Daoy (cell line): ENCODE data around the gene GJB2. TPM values are rescaled to one million over a fixed set of nuclear protein-coding genes. Genes with fewer than 3 reads are reported as not detected.

ENCODE experiments used
- DNase-seq: peaks from one replicate; pipeline ENCODE4 v3.0.0-alpha.2; 2015; ENCODE audit warnings: low read depth
- total RNA-seq: library from RNA; depleted of rRNA; stranded (reverse); fragments of >200 nt; shearing (Covaris generic); gene quantifications from 2 replicates; pipeline ENCODE4 v1.2.3, GENCODE V29; 2014; rRNA removed

Gene GJB2
- 0.77 and 5.3 TPM in 2 replicates for total RNA-seq

DNA sequence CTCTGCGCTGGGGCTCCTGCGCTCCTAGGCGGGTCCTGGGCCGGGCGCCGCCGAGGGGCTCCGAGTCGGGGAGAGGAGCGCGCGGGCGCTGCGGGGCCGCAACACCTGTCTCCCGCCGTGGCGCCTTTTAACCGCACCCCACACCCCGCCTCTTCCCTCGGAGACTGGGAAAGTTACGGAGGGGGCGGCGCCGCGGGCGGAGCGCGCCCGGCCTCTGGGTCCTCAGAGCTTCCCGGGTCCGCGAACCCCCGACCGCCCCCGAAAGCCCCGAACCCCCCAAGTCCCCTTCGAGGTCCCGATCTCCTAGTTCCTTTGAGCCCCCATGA is at the start of gene GJB2:
GJB2 (minus strand) TSS at position 103 of the 326 bp plus-strand sequence. CDS start 3,357 bp downstream, outside the sequence.
- DNase-seq = peak; percentile 13

DNA sequence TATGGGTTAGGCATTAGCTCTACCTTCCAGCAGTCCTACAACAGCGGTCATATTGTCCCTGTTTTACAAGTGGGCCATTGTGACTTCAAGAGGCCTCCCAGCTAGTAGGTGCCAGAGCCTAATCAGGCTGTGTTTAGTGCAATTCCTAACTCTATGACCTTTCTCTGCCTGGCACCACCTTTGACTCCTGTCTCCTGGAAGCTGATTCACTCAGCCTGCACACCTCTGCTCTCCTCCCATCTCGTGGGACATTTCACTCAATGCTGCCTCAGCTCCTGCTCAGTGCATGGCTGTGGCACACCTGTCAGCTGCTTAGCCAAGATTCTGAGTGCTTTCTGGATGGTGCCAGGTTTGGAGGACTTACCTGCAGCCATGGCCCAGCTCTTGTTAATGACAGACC is 48.9 kb upstream of the GJB2 start:
- DNase-seq = no peak

GRCh38 chr13:20239748-20240147 is 47.0 kb upstream of the GJB2 start:
- no peak for DNase-seq

GRCh38 chr13:20232556-20233277 is 40.0 kb upstream of the GJB2 start:
- no peak for DNase-seq

GRCh38 chr13:20231839-20232555 is 39.3 kb upstream of the GJB2 start, which contains the start of gene GJB6:
Gene GJB6, minus strand, starts transcription at chr13:20232319. Its CDS starts 8,839 bp downstream, at chr13:20223480.
- no peak for DNase-seq

GRCh38 chr13:20230913-20231838 is 38.4 kb upstream of the GJB2 start:
- no peak for DNase-seq

GRCh38 chr13:20227730-20228129 is 35.0 kb upstream of the GJB2 start:
- no peak for DNase-seq

DNA sequence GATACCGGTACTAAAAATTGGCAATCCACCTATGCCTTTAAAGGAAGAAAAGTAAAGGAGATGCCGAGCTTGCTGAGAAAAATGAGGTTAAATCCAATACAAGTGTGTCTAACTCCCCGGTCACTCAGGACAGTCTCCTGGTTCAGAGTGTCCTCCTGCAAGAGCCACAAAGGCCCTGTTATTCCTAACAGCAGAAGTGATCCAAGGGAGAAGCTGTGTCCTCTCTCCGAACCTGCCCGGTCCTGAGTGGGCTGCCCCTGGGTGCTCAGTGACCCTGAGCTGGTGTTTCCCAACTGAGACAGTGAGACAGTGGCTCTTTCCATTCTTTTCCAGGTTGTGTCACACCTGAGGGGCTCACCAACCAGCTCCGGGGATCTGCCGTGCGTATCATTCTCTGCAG is 34.5 kb upstream of the GJB2 start:
- no peak for DNase-seq

- DNase-seq = no peak
These were observed 29.8 kb upstream of the GJB2 start for GRCh38 chr13:20222553-20222952.

DNA sequence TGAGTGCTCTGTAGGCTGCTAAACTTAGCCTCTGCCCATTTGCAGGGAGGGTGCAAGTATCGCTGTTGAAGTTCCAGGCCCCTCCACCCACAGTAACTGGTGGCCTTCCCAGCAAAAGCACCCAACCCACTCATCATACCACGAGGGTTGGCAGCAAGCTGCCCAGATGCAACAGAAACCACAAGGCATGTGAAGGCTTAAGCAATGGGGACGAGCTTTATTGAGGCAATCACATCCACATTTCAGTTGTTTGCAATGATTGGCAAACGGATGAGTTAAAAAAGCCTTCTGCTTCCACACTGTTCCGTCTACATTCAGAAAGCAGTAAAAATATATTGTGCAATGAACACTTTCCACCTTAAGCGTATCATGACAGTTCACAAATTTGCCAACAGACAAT is 29.0 kb upstream of the GJB2 start:
- DNase-seq = no peak

DNA sequence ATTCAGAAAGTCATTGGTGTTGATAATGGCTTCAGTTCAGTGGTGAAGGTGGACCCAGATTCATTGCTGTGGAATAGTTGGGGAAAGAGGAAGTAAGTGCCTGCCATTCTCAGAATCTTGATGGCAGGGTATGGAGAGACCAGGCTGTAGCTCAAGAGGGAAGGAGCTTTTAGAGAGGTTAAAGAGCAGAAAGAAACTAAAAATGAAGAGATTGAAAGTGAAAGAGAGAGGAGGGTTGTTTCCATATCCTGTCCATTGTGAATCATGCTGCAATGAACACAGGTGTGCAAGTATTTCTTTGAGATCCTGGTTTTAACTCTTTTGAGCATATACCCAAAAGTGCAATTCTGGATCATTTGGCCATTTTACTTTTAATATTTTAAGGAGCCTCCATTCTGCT is 26.8 kb upstream of the GJB2 start:
- DNase-seq = no peak

GRCh38 chr13:20217168-20217567 is 24.4 kb upstream of the GJB2 start:
- no peak for DNase-seq

GRCh38 chr13:20209948-20210347 is 17.2 kb upstream of the GJB2 start:
- DNase-seq = no peak

- no peak for DNase-seq
These were observed 14.0 kb upstream of the GJB2 start for GRCh38 chr13:20206698-20207235.

GRCh38 chr13:20206065-20206697 is 13.4 kb upstream of the GJB2 start:
- DNase-seq = no peak

DNA sequence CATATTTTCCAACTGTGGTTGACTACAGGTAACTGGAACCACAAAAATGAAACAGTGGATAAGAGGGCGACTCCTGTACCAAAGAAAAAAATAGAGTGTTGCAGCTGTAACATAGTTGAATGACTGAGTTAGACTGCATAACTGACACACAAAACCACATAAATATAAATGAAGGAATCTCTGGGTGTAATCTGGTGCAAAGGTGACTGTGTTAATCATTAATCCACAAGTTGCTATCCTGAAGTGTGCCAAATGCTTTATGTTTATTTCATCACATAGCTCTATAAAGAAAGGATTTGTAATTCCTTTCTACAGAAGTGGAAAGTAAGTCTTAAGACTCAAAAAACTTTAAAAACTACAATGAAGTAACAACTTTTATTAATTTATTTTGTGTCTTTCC is 6.0 kb upstream of the GJB2 start:
- no peak for DNase-seq

DNA sequence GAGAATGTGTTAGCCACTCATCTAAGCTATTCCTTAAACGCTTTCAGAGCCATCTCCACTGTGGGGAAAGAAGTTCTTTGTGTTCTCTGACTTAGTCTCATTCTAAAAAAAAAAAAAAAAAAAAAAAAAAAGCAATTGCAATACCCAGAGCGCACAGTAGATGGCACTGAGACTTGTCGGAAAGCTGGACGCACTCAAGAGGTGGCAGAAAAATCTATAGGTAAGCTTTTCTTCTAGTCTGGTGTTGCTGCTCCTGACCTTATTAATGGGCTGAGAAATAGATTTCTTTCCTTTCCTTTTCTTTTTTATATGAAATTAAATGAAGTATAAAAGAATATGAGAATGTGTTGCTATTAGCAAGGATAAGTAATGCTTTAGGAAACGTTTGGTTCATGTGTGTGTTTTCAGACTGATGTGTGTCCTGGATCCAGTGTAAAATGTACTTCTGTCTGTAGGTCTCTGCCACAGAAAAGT is 4.7 kb upstream of the GJB2 start:
- DNase-seq = peak; percentile 39

DNA sequence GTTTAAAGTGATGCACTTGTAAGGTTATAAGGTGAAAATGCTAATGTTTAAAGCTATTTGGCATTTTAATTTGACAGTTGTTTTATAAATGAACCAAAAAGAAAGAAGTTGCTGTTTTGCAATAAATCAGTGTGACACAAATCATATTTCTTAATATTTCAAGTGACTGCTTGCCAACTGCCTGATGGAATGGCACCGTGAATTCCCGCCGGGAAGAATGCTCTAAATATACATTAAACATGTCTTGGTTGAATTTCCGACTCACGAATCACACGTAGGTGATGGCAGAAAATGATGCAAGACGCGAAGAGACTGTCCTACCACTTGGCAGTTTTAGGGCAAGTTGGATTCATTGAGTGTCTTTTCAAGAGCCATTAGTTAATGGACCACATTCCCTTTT is 3.1 kb upstream of the GJB2 start:
- no peak for DNase-seq

- DNase-seq = no peak
These were observed 1.3 kb upstream of the GJB2 start for GRCh38 chr13:20193907-20194631.

GRCh38 chr13:20193162-20193906 is 596 bp upstream of the GJB2 start:
- no peak for DNase-seq
